Vein endothelial cell (primary cell): ENCODE data around the gene ACTBL2. TPM values are rescaled to one million over a fixed set of nuclear protein-coding genes. Genes with fewer than 3 reads are reported as not detected.

Experiments used
- total RNA-seq: library from RNA; depleted of rRNA; stranded (reverse); fragments of >200 nt; gene quantifications from 2 replicates; pipeline ENCODE4 v1.2.3, GENCODE V29; 2012

The ACTBL2 gene
- total RNA-seq = under 0.01 TPM in 1 of 2 replicates, not detected in the other

DNA sequence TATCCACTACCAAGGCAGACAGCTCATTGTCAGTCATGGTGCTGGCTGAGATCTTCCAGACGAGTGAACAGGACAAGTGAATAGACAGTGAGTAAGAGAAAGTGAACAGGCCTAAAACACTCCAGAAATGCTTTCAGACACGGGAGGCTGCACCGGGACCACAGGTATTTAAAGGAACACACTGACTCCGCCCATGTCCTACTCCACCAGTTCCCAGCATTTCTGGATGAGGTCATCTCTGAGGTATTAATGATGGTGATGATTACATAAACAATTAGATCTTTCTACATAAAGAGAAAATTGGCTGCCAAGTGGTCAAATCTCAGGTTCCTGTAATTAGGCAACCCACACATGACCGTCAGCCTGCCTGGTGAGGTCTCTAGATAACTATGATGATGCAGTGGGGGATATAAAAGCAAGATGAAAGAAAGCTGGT is at the start of gene ACTBL2:
Gene ACTBL2, minus strand, starts transcription at position 141 of the 436 bp plus-strand sequence. Its CDS starts 104 bp downstream, at position 37.

